ENCODE measurements around the gene SLC35D1. TPM values are rescaled to one million over a fixed set of nuclear protein-coding genes. Genes with fewer than 3 reads are reported as not detected.
"Not testable (repeated sequence)": the region's sequence is repeated elsewhere in the genome, so short reads cannot be mapped to it uniquely, and the experiment has no call there.

SLC35D1 gene
- total RNA-seq, 1 experiment from 2014 or later, result 7.7 TPM

- POLR2A ChIA-PET, result no interaction called here
- H3K4me3 Mint-ChIP-seq (ENCODE audit: unreplicated experiment), result no peak overlapping the region
- no peaks in the 10 kb centered on the region for H3K36me3 ChIP-seq (ENCODE audit: control insufficient read depth, insufficient read depth, low read length)
Observed at GRCh38 chr1:66978201-66978600, 75.7 kb downstream of the SLC35D1 start.

GRCh38 chr1:66968574-66968973, 85.4 kb downstream of the SLC35D1 start:
- no peak overlapping the region for H3K4me3 Mint-ChIP-seq (ENCODE audit: unreplicated experiment)
- ChIA-PET CTCF (no interaction called here), POLR2A (no interaction called here)
- H3K9me3 ChIP-seq, result no peaks in the 10 kb centered on the region
- H3K27me3 ChIP-seq (replicated peaks; ENCODE audit: control insufficient read depth, insufficient read depth, low read length), result no peaks in the 10 kb centered on the region
- DNase-seq, result no peak
- intact Hi-C loops (cut with micrococcal nuclease; ENCODE audit: unreplicated experiment), result no loop called here
- TF ChIP-seq CTCF (IDR thresholded peaks at IDR 0.05; ENCODE audit: insufficient read depth in 1 of 2, low read depth in 1 of 2, low read length in 1 of 2, severe bottlenecking in 1 of 2, unreplicated experiment in 1 of 2), result no peak
- no peaks in the 10 kb centered on the region for H3K4me1 ChIP-seq
- H3K9me3 Mint-ChIP-seq (ENCODE audit: unreplicated experiment), result peaks cover 9% of the 10 kb centered on the region
- no TSS peak for BruUV-seq (replicated peaks)
- no peaks in the 10 kb centered on the region for H3K36me3 ChIP-seq (ENCODE audit: control insufficient read depth, insufficient read depth, low read length)
- H3K4me1 Mint-ChIP-seq (ENCODE audit: low read depth, unreplicated experiment), result peaks cover 6% of the 10 kb centered on the region
- H3K27me3 Mint-ChIP-seq (ENCODE audit: insufficient read depth, unreplicated experiment), result no peaks in the 10 kb centered on the region
- no peak overlapping the region for H3K4me3 ChIP-seq (ENCODE audit: low read depth, low read length)
- peaks cover 39% of the 10 kb centered on the region for H3K36me3 Mint-ChIP-seq (ENCODE audit: insufficient read depth, unreplicated experiment)
- no peak overlapping the region for H3K27ac Mint-ChIP-seq (ENCODE audit: unreplicated experiment)

More at GRCh38 chr1:66978201-66978600, 75.7 kb downstream of the SLC35D1 start:
- CTCF ChIA-PET, result no interaction called here
- no peaks in the 10 kb centered on the region for H3K4me1 Mint-ChIP-seq (ENCODE audit: low read depth, unreplicated experiment)
- no peak overlapping the region for H3K27ac Mint-ChIP-seq (ENCODE audit: unreplicated experiment)
- H3K27me3 Mint-ChIP-seq (ENCODE audit: insufficient read depth, unreplicated experiment), result no peaks in the 10 kb centered on the region
- BruUV-seq (replicated peaks), result no TSS peak
- no peak for TF ChIP-seq CTCF (IDR thresholded peaks at IDR 0.05; ENCODE audit: insufficient read depth in 1 of 2, low read depth in 1 of 2, low read length in 1 of 2, severe bottlenecking in 1 of 2, unreplicated experiment in 1 of 2)
- no peak for DNase-seq
- no peaks in the 10 kb centered on the region for H3K9me3 ChIP-seq
- no peaks in the 10 kb centered on the region for H3K9me3 Mint-ChIP-seq (ENCODE audit: unreplicated experiment)
- H3K27me3 ChIP-seq (replicated peaks; ENCODE audit: control insufficient read depth, insufficient read depth, low read length), result no peaks in the 10 kb centered on the region
- H3K36me3 Mint-ChIP-seq (ENCODE audit: insufficient read depth, unreplicated experiment), result peaks cover 7% of the 10 kb centered on the region
- intact Hi-C loops (cut with micrococcal nuclease; ENCODE audit: unreplicated experiment), result no loop called here
- no peak overlapping the region for H3K4me3 ChIP-seq (ENCODE audit: low read depth, low read length)
- no peaks in the 10 kb centered on the region for H3K4me1 ChIP-seq

- H3K4me1 Mint-ChIP-seq (ENCODE audit: low read depth, unreplicated experiment); H3K27me3 Mint-ChIP-seq (ENCODE audit: insufficient read depth, unreplicated experiment); intact Hi-C loops (cut with micrococcal nuclease; ENCODE audit: unreplicated experiment); H3K27ac Mint-ChIP-seq (ENCODE audit: unreplicated experiment); H3K27me3 ChIP-seq (replicated peaks; ENCODE audit: control insufficient read depth, insufficient read depth, low read length); POLR2A ChIA-PET; H3K4me3 ChIP-seq (ENCODE audit: low read depth, low read length); BruUV-seq (replicated peaks); H3K9me3 ChIP-seq; H3K4me1 ChIP-seq; H3K4me3 Mint-ChIP-seq (ENCODE audit: unreplicated experiment); DNase-seq; H3K9me3 Mint-ChIP-seq (ENCODE audit: unreplicated experiment); H3K36me3 ChIP-seq (ENCODE audit: control insufficient read depth, insufficient read depth, low read length); CTCF ChIA-PET: not testable (repeated sequence)
- H3K36me3 Mint-ChIP-seq (ENCODE audit: insufficient read depth, unreplicated experiment), result peaks cover 32% of the 10 kb centered on the region
Observed at GRCh38 chr1:66966188-66966873, 87.6 kb downstream of the SLC35D1 start.

Measured in Caco-2 (cell line).